H9 (cell line): ENCODE data around the gene DPP10. TPM values are rescaled to one million over a fixed set of nuclear protein-coding genes. Genes with fewer than 3 reads are reported as not detected.

ENCODE experiments used
- DNase-seq: peaks from one replicate; pipeline ENCODE4 v3.0.0-alpha.2; 2017
- H2AFZ ChIP-seq: one replicate; pipeline ENCODE4 v1.6.1; 2013; ENCODE audit warnings: mild to moderate bottlenecking, low read length, control low read depth, moderate library complexity
- H2AK5ac ChIP-seq: 2 replicates; pipeline ENCODE4 v1.6.1; 2013; ENCODE audit warnings: low read length, control low read depth, mixed read lengths; ENCODE audit not compliant: insufficient read length
- H2BK120ac ChIP-seq: one replicate; pipeline ENCODE4 v1.6.1; 2013; ENCODE audit warnings: low read depth, mild to moderate bottlenecking, low read length, control low read depth, inconsistent platforms; ENCODE audit not compliant: poor library complexity, severe bottlenecking
- H2BK12ac ChIP-seq: 2 replicates; pipeline ENCODE4 v1.6.1; 2013; ENCODE audit warnings: low read length, control low read depth, mixed read lengths, low read depth; ENCODE audit not compliant: insufficient read length
- H2BK15ac ChIP-seq: 2 replicates; pipeline ENCODE4 v1.6.1; 2013; ENCODE audit warnings: low read depth, low read length, control low read depth
- H2BK20ac ChIP-seq: one replicate; pipeline ENCODE4 v1.6.1; 2013; ENCODE audit warnings: low read depth, mild to moderate bottlenecking, low read length, control low read depth, inconsistent platforms; ENCODE audit not compliant: poor library complexity, severe bottlenecking
- H2BK5ac ChIP-seq: 2 replicates; pipeline ENCODE4 v1.6.1; 2013; ENCODE audit warnings: low read length, control low read depth, mixed read lengths; ENCODE audit not compliant: insufficient read length
- H3K14ac ChIP-seq: 2 replicates; pipeline ENCODE4 v1.6.1; 2013; ENCODE audit warnings: low read length, control low read depth; ENCODE audit not compliant: insufficient read depth
- H3K18ac ChIP-seq: 2 replicates; pipeline ENCODE4 v1.6.1; 2013; ENCODE audit warnings: low read depth, mild to moderate bottlenecking, mixed read lengths, low read length, control low read depth; ENCODE audit not compliant: insufficient read length
- H3K23ac ChIP-seq: 2 replicates; pipeline ENCODE4 v1.6.1; 2013; ENCODE audit warnings: low read length, control low read depth, mixed read lengths, low read depth; ENCODE audit not compliant: insufficient read length
- H3K23me2 ChIP-seq: 2 replicates; pipeline ENCODE4 v1.6.1; 2013; ENCODE audit warnings: low read depth, mild to moderate bottlenecking, mixed read lengths, low read length, control low read depth; ENCODE audit not compliant: insufficient read length, poor library complexity, severe bottlenecking
- H3K27ac ChIP-seq: 2 replicates; pipeline ENCODE4 v1.5.1; 2013; ENCODE audit warnings: low read length, control low read depth, mixed read lengths, low read depth; ENCODE audit not compliant: insufficient read length
- H3K27me3 ChIP-seq: 2 replicates; pipeline ENCODE4 v1.6.1; 2013; ENCODE audit warnings: low read length, control low read depth, inconsistent platforms; ENCODE audit not compliant: insufficient read depth
- H3K4ac ChIP-seq: 2 replicates; pipeline ENCODE4 v1.6.1; 2013; ENCODE audit warnings: low read depth, mild to moderate bottlenecking, control low read depth, inconsistent platforms, low read length, moderate library complexity
- H3K4me1 ChIP-seq: 2 replicates; pipeline ENCODE4 v1.6.1; 2013; ENCODE audit warnings: low read length, control low read depth, inconsistent platforms; ENCODE audit not compliant: insufficient read depth
- H3K4me2 ChIP-seq: 2 replicates; pipeline ENCODE4 v1.6.1; 2013; ENCODE audit warnings: low read length, control low read depth, mixed read lengths; ENCODE audit not compliant: insufficient read length, insufficient read depth
- H3K56ac ChIP-seq: 2 replicates; pipeline ENCODE4 v1.6.1; 2013; ENCODE audit warnings: low read depth, mild to moderate bottlenecking, mixed read lengths, low read length, control low read depth; ENCODE audit not compliant: insufficient read length
- H3K79me1 ChIP-seq: 2 replicates; pipeline ENCODE4 v1.6.1; 2013; ENCODE audit warnings: low read depth, mild to moderate bottlenecking, moderate library complexity, low read length, control low read depth, inconsistent platforms; ENCODE audit not compliant: insufficient read depth, poor library complexity, severe bottlenecking
- H3K79me2 ChIP-seq: 2 replicates; pipeline ENCODE4 v1.6.1; 2013; ENCODE audit warnings: low read length, control low read depth, inconsistent platforms; ENCODE audit not compliant: insufficient read depth
- H3K9ac ChIP-seq: 2 replicates; pipeline ENCODE4 v1.6.1; 2013; ENCODE audit warnings: low read length, control low read depth, mixed read lengths; ENCODE audit not compliant: insufficient read length; ENCODE audit errors: extremely low read depth
- H3K9me3 ChIP-seq: one replicate; pipeline ENCODE4 v1.6.1; 2013; ENCODE audit warnings: low read depth, low read length, inconsistent platforms; ENCODE audit not compliant: control insufficient read depth
- H3T11ph ChIP-seq: one replicate; pipeline ENCODE4 v1.6.1; 2013; ENCODE audit warnings: mild to moderate bottlenecking, low read length, control low read depth, inconsistent platforms
- H4K20me1 ChIP-seq: one replicate; pipeline ENCODE4 v1.6.1; 2013; ENCODE audit not compliant: control insufficient read depth, insufficient read length, insufficient read depth
- H4K5ac ChIP-seq: 2 replicates; pipeline ENCODE4 v1.6.1; 2013; ENCODE audit warnings: low read depth, mild to moderate bottlenecking, mixed read lengths, low read length, control low read depth; ENCODE audit not compliant: insufficient read length
- H4K8ac ChIP-seq: replicated peaks from 2 replicates; pipeline ENCODE4 v1.6.1; 2013; ENCODE audit warnings: low read length, control low read depth, mixed read lengths, low read depth; ENCODE audit not compliant: insufficient read length
- H4K91ac ChIP-seq: 2 replicates; pipeline ENCODE4 v1.6.1; 2013; ENCODE audit warnings: low read depth, mild to moderate bottlenecking, moderate library complexity, mixed read lengths, low read length, control low read depth; ENCODE audit not compliant: insufficient read length
- H3K27ac Mint-ChIP-seq, 3 experiments: 2 replicates in 2 of 3; 3 replicates in 1 of 3; pipeline ENCODE4 v1.8.0; 2020 to 2021; ENCODE audit warnings: mixed read lengths in 3 of 3, mild to moderate bottlenecking in 1 of 3, moderate library complexity in 1 of 3
- H3K27me3 Mint-ChIP-seq: 2 replicates; pipeline ENCODE4 v1.8.0; 2021; ENCODE audit warnings: low read depth, mild to moderate bottlenecking, moderate library complexity, mixed read lengths
- H3K36me3 Mint-ChIP-seq, 3 experiments: 2 replicates in 2 of 3; 3 replicates in 1 of 3; pipeline ENCODE4 v1.8.0; 2020 to 2021; ENCODE audit warnings: low read depth in 3 of 3, mixed read lengths in 3 of 3; ENCODE audit not compliant: insufficient read depth in 1 of 3
- H3K4me1 Mint-ChIP-seq, 2 experiments: 2 replicates each; pipeline ENCODE4 v1.8.0; 2020; ENCODE audit warnings: mixed read lengths in 2 of 2
- H3K4me3 Mint-ChIP-seq, 2 experiments: 2 replicates in 1 of 2; 3 replicates in 1 of 2; pipeline ENCODE4 v1.8.0; 2020 to 2021; ENCODE audit warnings: mild to moderate bottlenecking in 2 of 2, mixed read lengths in 2 of 2, moderate library complexity in 1 of 2
- H3K9me3 Mint-ChIP-seq, 2 experiments: 2 replicates in 1 of 2; 3 replicates in 1 of 2; pipeline ENCODE4 v1.8.0; 2020; ENCODE audit warnings: mild to moderate bottlenecking in 2 of 2, mixed read lengths in 2 of 2, moderate library complexity in 1 of 2
- WGBS: extraction: QIAGEN DNeasy Blood & Tissue Kit; methylation state at CpG from one replicate; pipeline ENCODE4 v1.1.7; 2013; ENCODE audit warnings: missing lambda C conversion rate, low lambda C conversion rate, mixed read lengths; ENCODE audit not compliant: insufficient read length; ENCODE audit errors: extremely low coverage; 5-methylcytosine and 5-hydroxymethylcytosine counted together
- total RNA-seq: library from RNA; stranded (reverse); gene quantifications from 2 replicates; pipeline ENCODE4 v1.2.1, GENCODE V29; 2021
- TF ChIP-seq, protein P1 (sequence below): fragments of 200-600 bp; sonication (generic); conservative IDR thresholded peaks from 3 replicates; pipeline ENCODE4 v1.8.0; 2021; ENCODE audit warnings: antibody characterized with exemption, mild to moderate bottlenecking

DPP10 gene
- total RNA-seq, 1 experiment from 2014 or later, result 11.3 TPM

GRCh38 chr2:115796078-115796477, 1353.6 kb downstream of the DPP10 start:
- no peak overlapping the region for H3K4ac ChIP-seq
- H3K4me3 Mint-ChIP-seq, result no peak overlapping the region
- H4K5ac ChIP-seq, result no peak overlapping the region
- no peak overlapping the region for H2BK5ac ChIP-seq
- H4K20me1 ChIP-seq, result no peaks in the 10 kb centered on the region
- H4K91ac ChIP-seq, result no peak overlapping the region
- no peak for DNase-seq
- no peak overlapping the region for H3K56ac ChIP-seq
- H3K4me2 ChIP-seq, result no peak overlapping the region
- H3K4me1 ChIP-seq, result no peaks in the 10 kb centered on the region
- H3K27ac Mint-ChIP-seq, result no peak overlapping the region
- TF ChIP-seq, protein P1, sequence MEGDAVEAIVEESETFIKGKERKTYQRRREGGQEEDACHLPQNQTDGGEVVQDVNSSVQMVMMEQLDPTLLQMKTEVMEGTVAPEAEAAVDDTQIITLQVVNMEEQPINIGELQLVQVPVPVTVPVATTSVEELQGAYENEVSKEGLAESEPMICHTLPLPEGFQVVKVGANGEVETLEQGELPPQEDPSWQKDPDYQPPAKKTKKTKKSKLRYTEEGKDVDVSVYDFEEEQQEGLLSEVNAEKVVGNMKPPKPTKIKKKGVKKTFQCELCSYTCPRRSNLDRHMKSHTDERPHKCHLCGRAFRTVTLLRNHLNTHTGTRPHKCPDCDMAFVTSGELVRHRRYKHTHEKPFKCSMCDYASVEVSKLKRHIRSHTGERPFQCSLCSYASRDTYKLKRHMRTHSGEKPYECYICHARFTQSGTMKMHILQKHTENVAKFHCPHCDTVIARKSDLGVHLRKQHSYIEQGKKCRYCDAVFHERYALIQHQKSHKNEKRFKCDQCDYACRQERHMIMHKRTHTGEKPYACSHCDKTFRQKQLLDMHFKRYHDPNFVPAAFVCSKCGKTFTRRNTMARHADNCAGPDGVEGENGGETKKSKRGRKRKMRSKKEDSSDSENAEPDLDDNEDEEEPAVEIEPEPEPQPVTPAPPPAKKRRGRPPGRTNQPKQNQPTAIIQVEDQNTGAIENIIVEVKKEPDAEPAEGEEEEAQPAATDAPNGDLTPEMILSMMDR, result no peak
- no peak overlapping the region for H3K14ac ChIP-seq
- no peak overlapping the region for H2BK120ac ChIP-seq
- 0 out of 5 replicates have a peak, but pooled peaks cover 0 to under 1% of the 10 kb centered on the region in 2 experiments for H3K9me3 Mint-ChIP-seq
- H2AK5ac ChIP-seq, result no peak overlapping the region
- no peak overlapping the region for H2BK15ac ChIP-seq
- H3K27me3 Mint-ChIP-seq, result no peaks in the 10 kb centered on the region; the same call in 1 of the 2 replicates
- H3K23me2 ChIP-seq, result no peaks in the 10 kb centered on the region
- H3K4me1 Mint-ChIP-seq, result no peaks in the 10 kb centered on the region
- no peak overlapping the region for H3K27ac ChIP-seq
- no peaks in the 10 kb centered on the region for H3K9me3 ChIP-seq
- H2AFZ ChIP-seq, result no peak overlapping the region
- no peaks in the 10 kb centered on the region for H3K79me1 ChIP-seq
- 100% methylated on average over 1 of the region's 3 CpGs for WGBS
- peaks cover 0 to under 1% (median 0%) of the 10 kb centered on the region in 3 experiments; a peak in 2 of 7 replicates for H3K36me3 Mint-ChIP-seq
- no peak overlapping the region for H3K9ac ChIP-seq
- no peak overlapping the region for H3T11ph ChIP-seq
- H3K79me2 ChIP-seq, result no peaks in the 10 kb centered on the region
- no peak overlapping the region for H3K18ac ChIP-seq
- H4K8ac ChIP-seq, result no peak overlapping the region
- H2BK20ac ChIP-seq, result no peak overlapping the region
- no peaks in the 10 kb centered on the region; the same call in 1 of the 2 replicates for H3K27me3 ChIP-seq
- no peak overlapping the region for H2BK12ac ChIP-seq
- no peak overlapping the region for H3K23ac ChIP-seq
